GDM1 (cell line): Measurements from ENCODE around the gene GREM2.

Experiments used
- DNase-seq: peaks from one replicate; lab custom pipeline; 2025; lab: John Stamatoyannopoulos, UW

The GREM2 gene

DNA sequence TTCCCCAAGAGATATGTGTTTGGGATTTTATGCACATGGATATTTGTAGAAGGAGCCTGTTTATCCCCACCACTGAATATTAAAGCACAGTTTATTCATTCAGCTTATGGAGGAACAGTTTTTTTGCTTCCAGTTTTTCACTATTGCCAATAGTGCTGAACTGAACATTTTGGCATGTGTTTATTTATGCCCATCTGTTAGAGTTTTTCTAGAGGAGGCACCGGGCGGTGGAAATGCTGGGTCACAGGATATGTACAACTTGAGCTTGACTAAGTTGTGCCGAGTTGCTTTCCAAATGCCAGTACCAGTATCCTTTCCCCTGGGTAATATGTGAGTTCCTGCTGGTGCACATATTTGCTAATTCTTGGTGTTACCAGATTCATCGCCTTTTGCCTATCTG, 111.3 kb downstream of the GREM2 start:
- no peak for DNase-seq

DNA sequence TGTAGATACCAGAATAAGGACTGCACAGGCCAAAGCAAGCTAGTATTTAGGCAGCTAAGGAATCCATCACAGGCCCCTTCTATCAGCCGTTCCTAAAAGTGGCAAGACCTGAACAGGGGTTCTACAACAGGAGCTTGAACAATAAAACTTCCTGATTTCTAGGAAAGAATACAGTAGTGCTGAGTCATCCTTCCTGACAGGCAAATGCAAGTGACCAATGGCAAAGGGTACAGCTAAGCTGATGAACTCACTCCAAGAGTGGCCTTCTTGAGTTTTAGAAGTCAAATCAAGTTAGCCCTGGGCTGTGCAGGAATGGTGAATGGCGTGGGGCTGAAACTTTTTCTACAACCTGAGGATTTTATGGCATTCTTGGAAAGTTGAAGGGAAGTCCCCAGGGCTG, 112.9 kb downstream of the GREM2 start:
- DNase-seq: no peak

DNA sequence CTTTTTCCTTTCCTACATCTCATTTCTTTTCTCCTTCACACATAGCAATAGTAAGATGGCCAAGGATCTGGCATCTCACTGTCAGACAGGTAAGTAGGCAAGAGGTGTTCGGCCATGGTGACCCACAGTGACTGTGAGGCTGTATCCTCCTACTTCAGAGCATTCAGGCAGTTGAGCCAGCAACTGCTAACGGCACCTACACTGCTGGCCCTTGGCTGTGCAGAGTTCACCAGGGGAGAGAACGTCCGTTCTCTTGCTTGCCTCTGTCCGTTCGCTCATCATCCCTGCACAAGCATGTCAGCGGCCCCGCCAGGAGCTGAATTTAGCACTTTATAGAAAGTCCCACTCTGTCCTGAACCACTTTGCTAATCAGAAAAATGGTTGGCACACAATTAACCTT, 113.6 kb downstream of the GREM2 start:
- DNase-seq: no peak

DNA sequence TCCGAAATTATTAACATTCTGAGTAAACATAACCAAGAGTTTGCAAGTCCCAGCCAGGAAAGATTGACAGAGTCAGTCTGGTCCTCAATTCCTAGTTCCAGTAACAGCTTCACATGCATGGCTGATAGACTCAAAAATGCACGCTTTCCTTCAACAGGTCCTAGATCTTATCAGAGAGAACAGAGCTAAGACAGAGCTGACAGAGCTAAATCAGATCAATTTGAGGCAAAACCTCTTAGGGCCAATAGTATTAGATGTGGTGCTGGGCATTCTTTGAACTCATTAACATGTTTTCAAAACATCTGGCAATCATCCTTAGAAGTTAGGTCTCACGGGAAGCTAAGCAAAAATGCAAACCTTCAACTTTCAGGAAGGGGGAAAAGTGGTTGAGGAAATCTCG, 114.0 kb downstream of the GREM2 start:
- no peak for DNase-seq

DNA sequence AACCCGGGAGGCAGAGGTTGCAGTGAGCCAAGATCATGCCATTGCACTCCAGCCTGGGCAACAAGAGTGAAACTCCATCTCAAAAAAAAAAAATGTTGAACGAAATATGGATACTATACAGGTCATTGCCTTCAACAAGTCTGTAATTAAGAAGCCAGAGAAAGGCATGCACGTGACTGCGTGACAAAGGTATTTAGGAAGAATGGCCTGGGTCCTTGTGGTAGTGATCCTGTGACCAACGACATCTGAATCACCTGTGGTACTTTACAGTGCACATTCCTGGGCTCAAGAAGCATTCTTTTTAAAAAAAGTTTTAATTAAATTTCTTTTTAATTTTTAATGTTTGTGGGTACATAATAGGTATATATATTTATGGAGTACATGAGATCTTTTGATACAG, 115.0 kb downstream of the GREM2 start:
- DNase-seq: no peak

DNA sequence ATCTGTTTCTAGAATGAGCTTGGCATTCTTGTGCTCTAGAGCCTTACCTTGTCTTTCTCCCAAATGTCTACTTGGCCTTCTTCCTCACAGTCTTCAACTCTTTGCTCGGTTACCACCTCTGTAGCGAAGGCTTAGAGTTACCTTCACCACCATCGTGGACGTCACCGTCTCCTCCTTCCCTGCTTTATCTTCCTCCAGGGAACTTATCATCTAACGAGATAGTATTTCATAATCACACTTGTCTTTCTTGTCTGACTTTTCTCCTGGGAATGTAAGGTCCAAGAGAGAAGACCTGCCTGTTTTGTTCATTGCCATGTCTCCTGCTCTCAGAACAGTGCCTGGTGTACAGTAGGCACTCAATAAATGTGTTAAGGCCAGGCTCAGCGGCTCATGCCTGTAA, 115.6 kb downstream of the GREM2 start:
- no peak for DNase-seq

DNA sequence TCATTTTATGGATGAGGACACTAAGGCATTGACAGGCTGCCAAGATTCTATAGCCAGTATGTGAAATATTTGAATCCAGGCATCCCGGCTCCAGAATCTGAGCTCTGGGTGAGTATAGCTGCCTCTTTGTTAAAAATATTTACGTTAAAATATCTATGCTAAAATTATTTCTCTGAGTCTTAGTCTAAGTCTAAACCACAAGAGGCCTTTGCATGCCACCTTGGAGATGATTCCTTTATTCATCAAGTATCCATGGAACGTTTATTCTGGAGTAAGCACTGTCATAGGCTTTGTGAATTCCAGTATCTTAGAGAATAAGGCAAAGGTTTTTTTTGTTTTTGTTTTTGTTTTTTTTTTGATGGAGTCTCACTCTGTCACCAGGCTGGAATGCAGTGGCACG, 116.4 kb downstream of the GREM2 start:
- no peak for DNase-seq

DNA sequence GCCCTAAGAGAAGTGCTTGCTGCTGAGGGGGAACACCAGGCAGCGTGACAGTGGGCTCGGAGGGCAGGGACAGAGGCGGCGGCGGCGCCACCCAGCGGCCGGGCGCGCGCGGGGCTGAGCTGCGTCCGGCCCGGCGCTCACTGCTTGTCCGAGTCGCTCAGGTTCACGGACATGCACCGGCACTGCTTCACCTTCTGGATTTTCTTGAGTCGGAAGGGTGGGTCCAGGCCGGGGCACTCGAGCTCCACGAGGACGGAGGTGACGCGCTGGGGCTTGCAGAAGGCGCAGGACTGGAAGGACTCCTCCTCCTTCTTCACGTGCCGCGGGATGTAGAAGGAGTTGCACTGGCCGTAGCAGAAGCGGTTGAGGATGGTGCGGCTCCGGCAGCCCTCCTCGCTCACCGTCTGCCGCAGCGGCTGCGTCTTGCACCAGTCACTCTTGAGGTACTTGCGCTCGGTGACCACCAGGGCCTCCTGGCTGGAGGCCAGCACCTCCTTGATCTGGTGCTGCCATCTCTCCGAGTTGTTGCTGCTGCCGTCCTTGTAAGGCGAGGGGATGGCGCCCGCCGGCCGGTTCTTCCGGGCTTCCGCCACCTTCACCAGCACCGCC, 119.0 kb downstream of the GREM2 start:
- no peak for DNase-seq

DNA sequence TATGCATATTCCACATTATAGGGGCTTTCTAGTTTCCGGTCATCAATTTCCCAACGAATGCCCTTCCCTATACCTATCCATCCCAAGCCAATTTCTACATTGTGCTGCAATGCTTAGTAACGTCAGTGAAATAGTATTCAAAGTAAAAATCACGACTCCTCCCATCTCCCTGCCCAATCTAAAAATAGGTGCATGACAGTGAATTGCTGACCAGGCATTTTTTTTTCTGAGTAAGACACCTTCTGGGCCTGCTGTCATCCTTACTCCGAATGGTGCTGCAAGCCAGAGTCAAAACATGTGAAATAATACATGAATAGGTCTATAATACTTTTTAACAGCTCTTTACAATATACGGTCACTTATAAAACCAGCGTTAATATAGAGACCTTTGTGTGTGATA, 120.2 kb downstream of the GREM2 start:
- no peak for DNase-seq

DNA sequence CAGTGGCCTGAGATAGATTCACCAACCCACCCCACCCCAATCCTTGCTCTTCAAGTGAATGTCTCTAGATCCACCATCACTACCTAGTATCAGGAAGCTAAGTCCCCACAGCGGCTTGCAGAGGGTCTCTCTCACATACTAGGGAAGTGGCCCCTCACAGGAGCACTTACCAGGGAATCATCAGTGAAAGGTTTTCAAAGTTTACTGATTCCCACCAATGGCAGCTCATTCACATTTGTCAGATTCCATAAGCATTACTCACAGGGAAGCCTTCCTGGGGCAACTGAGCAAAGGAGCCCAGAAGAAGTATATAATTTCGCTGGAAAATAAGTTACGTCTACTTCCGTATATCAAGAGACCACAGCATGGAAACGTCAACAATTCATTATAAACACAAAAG, 120.8 kb downstream of the GREM2 start:
- no peak for DNase-seq

DNA sequence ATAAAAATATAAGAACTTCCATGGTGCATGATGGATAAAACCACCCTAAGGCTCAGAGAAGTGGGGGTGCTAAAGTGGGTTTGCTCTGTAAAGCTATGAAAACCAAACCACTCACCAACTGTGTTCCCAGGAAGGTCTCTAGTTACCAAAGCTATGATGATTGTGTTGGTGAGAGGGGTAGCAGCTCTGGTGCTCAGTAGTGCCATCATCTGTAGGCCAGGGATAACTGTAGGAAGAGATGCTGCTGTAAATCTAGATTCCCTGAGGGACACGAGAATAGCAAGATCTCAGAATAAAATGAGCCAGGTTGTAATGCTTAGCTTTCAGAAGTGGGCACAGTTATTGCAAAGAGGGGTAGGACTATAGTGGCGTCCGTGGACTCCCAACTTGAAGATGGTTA, 124.5 kb downstream of the GREM2 start:
- no peak for DNase-seq

DNA sequence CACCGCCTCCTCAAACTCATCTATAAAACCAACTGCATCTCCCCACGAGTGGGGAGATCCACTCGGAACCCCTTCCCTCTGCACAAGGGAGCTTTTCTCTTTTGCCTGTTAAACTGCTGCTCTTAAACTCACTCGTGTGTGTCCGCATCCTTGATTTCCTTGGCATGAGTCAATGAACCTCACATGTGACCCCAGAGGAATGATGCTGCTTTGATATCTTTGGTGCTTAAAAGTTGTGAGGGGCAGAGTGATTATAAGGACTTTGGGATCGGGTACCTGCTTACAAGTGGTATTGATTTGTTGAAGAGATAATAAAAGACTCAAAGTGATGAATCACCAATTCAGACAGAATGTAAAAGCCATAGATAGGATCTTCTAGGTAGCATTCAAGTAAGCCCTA, 125.3 kb downstream of the GREM2 start:
- DNase-seq: no peak

DNA sequence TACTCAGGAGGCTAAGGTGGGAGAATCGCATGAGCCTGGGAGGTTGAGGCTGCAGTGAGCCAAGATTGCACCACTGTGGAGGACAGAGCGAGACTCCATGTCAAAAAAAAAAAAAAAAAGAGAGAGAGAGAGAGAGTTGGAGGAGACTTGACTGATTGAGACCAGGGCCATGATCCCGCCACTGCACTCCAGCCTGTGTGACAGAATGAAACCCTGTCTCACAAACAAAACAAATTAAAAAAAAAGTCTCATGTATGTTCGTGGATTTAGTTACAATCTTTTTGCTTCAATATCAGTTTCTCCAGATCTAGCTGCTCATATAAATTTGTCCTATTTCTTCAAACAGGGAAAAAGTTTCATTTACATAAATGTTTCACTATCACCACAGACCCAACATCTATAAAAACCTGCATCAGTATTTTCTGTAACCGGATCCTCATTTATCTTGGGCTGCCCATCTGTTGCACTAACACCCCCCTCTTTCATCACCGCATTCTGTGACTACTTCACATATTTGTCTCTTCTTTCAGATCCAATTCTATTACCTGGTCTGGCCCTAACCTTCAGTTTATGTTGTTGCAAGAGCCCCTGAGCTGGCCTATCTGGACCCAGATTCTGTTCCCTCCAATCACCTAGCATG, 127.0 kb downstream of the GREM2 start:
- no peak for DNase-seq

DNA sequence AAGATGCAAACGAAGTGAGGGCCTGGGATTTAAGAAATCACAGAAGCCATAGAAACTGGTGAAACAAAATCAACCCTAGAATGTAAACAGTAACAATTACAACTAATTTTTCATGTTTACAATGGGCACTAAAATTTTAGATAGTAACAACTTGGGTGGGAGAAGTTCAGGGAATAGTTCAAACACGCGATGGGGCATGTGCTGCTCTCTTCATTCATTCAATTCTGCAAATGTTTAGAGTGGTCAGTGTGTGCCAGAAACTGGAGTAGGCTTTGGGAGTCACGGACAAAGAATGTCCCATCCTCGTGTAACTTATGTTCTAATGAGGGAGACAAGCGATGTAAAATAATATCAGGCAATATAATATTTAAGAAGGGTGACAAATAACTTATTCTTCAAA, 133.4 kb downstream of the GREM2 start:
- no peak for DNase-seq

DNA sequence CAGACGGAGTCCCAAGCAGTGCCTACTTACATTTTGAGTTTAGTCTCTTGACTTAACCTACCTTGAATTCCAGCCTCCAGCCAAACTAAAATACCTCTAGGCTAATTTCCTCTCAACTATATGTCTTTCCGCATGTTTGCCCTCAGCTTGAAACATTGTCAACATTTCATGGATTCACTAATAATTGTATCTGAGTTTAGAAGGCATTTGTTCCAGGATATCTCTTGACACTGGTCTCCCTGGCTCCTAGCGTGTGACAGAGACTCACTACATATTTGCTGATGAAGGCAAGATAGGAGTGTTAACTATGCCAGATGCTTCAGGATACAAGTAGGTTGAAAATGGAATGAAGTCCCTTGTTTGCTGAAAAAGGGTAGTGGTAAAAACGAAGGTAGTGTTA, 136.1 kb downstream of the GREM2 start:
- no peak for DNase-seq

DNA sequence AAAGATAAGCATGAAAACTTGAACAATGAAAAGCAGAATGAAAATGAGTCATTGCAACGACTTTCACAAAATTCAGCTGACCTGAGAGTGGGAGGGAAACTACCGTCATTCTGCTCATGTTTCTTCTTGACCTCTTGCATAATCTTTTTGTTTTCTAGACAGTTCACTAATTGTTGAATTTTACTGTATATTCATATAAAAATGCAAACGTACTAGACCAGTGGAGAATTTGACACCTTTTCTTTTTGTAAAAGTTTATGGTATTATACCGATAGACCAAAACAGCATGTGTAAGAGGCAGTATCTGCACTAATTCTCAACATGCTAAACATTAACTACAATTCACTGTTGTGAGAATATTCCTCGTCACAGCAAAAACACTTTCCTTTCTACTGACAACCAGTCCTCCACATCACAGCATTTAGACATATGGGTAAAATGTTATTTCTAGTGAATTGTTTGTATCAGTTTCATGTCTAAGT, 137.8 kb downstream of the GREM2 start:
- no peak for DNase-seq

DNA sequence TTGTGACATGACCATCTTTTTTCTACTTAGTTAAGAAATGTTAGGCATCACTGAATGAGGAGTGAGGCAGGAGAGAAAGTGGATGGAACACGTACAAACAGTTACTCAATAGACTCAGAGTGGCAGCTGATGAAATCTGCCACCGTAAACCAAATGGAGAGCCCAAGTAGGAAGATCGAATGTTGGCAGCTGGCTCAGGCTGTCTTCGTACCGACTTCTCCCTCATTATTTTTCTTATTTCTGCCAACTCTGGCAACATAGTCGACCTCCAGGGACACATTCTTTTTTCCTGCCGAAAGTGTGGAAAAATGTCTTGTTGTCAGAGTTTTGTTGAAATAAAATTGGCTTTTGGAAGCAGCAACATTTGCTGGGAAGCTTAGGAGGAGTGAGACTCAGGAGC, 143.3 kb downstream of the GREM2 start:
- no peak for DNase-seq

DNA sequence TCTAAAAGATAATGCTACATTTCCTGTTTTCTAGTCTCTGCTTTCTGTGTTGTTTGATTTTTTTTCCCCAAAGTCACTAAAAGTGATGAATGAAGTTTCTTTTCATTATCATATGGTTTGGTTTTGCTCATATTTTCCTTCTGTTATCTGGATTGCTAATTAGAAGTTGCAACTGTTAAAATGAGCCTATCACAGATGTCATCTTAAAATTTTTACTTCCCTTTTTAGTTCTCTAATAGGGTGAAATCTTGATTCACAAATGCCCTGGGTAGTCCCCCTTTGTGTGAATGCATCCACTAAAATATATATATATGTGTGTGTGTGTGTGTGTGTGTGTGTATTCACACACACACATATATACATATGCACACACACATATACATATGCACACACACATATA, 144.1 kb downstream of the GREM2 start:
- DNase-seq: no peak

DNA sequence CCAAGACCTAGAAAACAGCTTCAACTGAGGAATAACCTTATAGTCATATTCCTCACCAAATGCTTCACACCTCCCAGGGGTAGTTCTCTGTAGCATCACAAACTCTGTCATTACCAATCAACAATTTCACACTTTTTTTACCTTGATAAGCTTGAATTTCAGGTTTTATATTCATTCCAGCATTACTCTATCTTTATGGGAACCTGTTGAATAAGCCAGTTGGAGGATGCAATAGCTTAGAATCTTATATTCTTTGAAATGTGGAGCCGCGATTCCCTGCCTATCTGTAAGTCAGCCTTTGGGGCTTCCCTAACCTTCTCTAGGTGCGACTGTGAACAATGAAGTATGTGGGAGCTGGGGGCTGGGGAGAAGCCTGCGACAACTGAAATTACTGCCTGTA, 145.4 kb downstream of the GREM2 start:
- no peak for DNase-seq

DNA sequence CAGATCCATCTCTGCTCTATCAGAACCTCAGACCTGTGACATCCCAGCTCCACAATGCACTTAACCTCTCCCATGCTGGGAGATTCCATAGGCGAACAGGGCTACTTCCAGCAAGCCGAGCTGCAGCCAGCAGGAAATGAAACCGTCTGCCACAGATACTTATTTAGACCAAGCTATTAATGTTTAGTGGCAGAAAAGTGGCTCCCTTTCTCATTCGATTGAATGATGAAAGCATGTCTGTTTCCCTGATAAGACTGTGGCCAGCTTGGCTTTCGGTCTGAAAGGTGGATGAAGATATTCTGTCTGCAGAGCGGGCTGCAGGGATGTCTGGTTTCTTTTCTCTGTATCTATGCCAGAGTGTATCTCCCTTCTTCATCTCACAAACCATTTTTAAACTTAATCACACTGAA, 146.4 kb downstream of the GREM2 start:
- no peak for DNase-seq

DNA sequence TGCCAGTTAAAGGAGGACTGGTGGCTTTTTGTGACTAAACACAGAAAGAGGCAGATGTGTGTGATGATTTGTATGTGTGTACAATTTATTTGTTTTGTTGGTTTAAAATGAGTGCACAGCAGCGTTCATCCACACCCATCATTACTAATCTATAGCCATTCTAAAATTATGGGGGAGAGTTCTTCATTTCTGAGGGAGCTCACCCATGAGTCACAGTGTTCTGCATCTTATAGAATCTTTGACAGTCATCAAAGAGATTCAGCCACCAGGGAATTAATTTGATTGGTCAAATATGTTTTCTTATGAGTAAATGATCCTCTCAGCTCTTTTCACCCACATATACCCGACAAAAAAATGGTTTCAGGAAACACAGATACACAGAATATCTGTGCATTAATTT, 147.9 kb downstream of the GREM2 start:
- DNase-seq: no peak

DNA sequence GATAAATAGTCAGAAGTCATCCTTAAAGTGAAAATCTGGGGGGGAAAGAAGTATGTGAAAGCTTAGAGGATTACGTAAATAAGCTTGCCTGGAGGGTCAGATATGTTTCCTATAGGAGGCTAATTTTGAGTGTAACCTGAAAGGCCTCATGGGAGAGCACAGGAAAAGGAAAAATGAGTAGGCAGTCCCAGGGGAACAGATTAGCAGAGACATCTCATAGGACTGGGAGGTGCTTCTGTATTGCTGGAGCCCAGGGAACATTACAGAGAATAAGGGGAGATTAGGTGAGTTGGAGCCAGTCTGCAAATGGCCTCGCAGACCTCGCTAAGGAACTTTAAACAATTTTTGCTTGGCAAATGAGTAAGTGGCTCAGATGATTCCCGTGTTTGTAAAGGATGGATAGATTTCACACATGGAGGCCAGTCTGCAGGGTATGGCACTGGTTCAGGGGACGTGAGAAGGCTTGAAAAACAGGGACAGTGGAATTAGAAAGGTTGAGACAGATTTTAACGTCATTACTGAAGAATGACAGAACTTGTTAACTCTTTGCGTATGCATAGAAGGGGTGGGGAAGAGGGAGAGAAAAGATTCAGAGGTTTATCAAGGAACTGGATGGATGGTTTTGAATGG, 149.1 kb downstream of the GREM2 start:
- no peak for DNase-seq

DNA sequence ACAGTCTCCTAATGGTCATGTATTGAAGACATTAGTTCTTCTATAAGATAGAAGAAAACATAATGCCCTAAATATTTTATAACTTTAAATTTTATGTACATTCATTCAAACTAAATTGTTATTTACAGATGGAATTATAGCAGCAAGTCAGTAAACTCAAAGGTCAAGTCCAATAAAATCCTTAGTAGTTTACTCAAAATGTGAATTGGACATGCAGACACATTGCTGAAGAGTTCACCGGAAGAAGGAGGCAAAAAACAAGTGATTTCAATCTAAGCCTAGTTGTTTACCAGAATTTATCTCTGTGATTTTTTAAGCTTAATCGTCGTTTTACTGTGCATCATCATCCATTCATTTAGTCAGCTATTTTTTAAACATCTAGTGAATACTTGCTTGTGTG, 149.7 kb downstream of the GREM2 start:
- DNase-seq: no peak

DNA sequence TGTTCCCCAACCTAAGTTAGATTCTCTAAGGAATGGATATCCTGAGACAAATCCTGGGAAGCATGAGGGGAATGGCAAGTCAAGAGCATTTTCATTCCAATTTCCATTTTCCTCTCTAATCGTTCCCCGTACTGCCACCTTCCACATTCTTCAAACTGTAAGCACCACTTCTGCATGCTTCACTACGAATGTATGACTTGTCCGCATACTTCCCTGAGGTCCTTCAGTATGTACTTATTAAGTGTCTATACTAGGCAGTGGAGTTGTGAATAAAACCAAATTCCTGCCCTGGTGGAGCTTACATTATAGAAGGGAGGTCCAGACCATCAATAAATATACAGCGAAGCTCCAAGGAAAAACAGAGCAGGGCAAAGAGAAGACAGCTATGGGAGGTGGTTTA, 154.8 kb downstream of the GREM2 start:
- no peak for DNase-seq
